Liver (tissue), 9 donors: ENCODE data around the gene UBE2L5. TPM values are rescaled to one million over a fixed set of nuclear protein-coding genes. Genes with fewer than 3 reads are reported as not detected.
A peak's percentile ranks its signal among the peaks of the same experiment; 100 is the strongest.

ENCODE experiments used
- DNase-seq: peaks from one replicate; pipeline ENCODE4 v3.0.0-alpha.2; 2017; ENCODE audit warnings: low spot score
- H3K27ac ChIP-seq, 2 donors: one replicate each; pipeline ENCODE4 v1.7.0; 2013; ENCODE audit warnings: inconsistent platforms in 2 of 2, low read length in 2 of 2, control low read depth in 1 of 2, low read depth in 1 of 2, mild to moderate bottlenecking in 1 of 2
- H3K27me3 ChIP-seq, 4 donors: one replicate each; pipeline versions ENCODE4 v1.6.1 to v1.7.0; 2013; ENCODE audit warnings: low read length in 3 of 4, inconsistent platforms in 1 of 4, mild to moderate bottlenecking in 1 of 4, moderate library complexity in 1 of 4; ENCODE audit not compliant: control insufficient read depth in 4 of 4, insufficient read depth in 4 of 4
- H3K36me3 ChIP-seq, 4 donors: one replicate each; pipeline versions ENCODE4 v1.6.1 to v1.7.0; 2013; ENCODE audit warnings: low read length in 3 of 4, mild to moderate bottlenecking in 3 of 4, low read depth in 1 of 4, moderate library complexity in 1 of 4; ENCODE audit not compliant: control insufficient read depth in 4 of 4, insufficient read depth in 3 of 4
- H3K4me1 ChIP-seq, 4 donors: one replicate each; pipeline versions ENCODE4 v1.6.1 to v1.7.0; 2013; ENCODE audit warnings: low read length in 3 of 4, mild to moderate bottlenecking in 3 of 4, moderate library complexity in 1 of 4; ENCODE audit not compliant: control insufficient read depth in 4 of 4, insufficient read depth in 4 of 4
- H3K4me3 ChIP-seq, 3 donors: one replicate each; pipeline versions ENCODE4 v1.6.1 to v1.7.0; 2013; ENCODE audit warnings: low read length in 3 of 3, control low read depth in 1 of 3, low read depth in 1 of 3, mild to moderate bottlenecking in 1 of 3
- H3K9ac ChIP-seq, 2 donors: one replicate each; pipeline ENCODE4 v1.7.0; 2013; ENCODE audit warnings: low read length in 2 of 2, mild to moderate bottlenecking in 2 of 2, moderate library complexity in 2 of 2, control low read depth in 1 of 2, low read depth in 1 of 2
- H3K9me3 ChIP-seq, 4 donors: one replicate each; pipeline versions ENCODE4 v1.6.1 to v1.7.0; 2013; ENCODE audit warnings: low read length in 3 of 4; ENCODE audit not compliant: control insufficient read depth in 4 of 4
- EGR1 ChIP-seq, 2 donors: IDR thresholded peaks; 2 replicates each; pipeline ENCODE4 v1.6.1; 2016 to 2018; ENCODE audit warnings: antibody characterized with exemption in 2 of 2, low read depth in 2 of 2
- FOXA1 ChIP-seq: IDR thresholded peaks from 2 replicates; pipeline ENCODE4 v1.6.1; 2016; ENCODE audit warnings: antibody characterized with exemption
- FOXA2 ChIP-seq: IDR thresholded peaks from 2 replicates; pipeline ENCODE4 v1.6.1; 2016; ENCODE audit warnings: antibody characterized with exemption
- GABPA ChIP-seq, 2 donors: IDR thresholded peaks in 1 of 2; conservative IDR thresholded peaks in 1 of 2; 2 replicates each; pipeline ENCODE4 v1.6.1; 2016; ENCODE audit warnings: antibody characterized with exemption in 2 of 2, mild to moderate bottlenecking in 1 of 2, moderate library complexity in 1 of 2
- HNF4A ChIP-seq, 2 donors: conservative IDR thresholded peaks; 2 replicates each; pipeline ENCODE4 v1.6.1; 2016; ENCODE audit warnings: antibody characterized with exemption in 2 of 2, mild to moderate bottlenecking in 2 of 2
- HNF4G ChIP-seq: IDR thresholded peaks from 2 replicates; pipeline ENCODE4 v1.6.1; 2016; ENCODE audit warnings: antibody characterized with exemption
- JUND ChIP-seq, 2 donors: IDR thresholded peaks; 2 replicates each; pipeline ENCODE4 v1.6.1; 2016; ENCODE audit warnings: antibody characterized with exemption in 2 of 2
- NR2F2 ChIP-seq: IDR thresholded peaks from 2 replicates; pipeline ENCODE4 v1.6.1; 2016; ENCODE audit warnings: antibody characterized with exemption
- RAD21 ChIP-seq, 2 donors: IDR thresholded peaks; 2 replicates each; pipeline ENCODE4 v1.6.1; 2016; ENCODE audit warnings: antibody characterized with exemption in 2 of 2, mild to moderate bottlenecking in 2 of 2
- RXRA ChIP-seq, 2 donors: IDR thresholded peaks; 2 replicates each; pipeline ENCODE4 v1.6.1; 2017 to 2018; ENCODE audit warnings: antibody characterized with exemption in 2 of 2, mild to moderate bottlenecking in 1 of 2
- SP1 ChIP-seq: IDR thresholded peaks from 2 replicates; pipeline ENCODE4 v1.6.1; 2018; ENCODE audit warnings: antibody characterized with exemption, mild to moderate bottlenecking
- TAF1 ChIP-seq: conservative IDR thresholded peaks from 2 replicates; pipeline ENCODE4 v1.6.1; 2016; ENCODE audit warnings: antibody characterized with exemption, mild to moderate bottlenecking
- YY1 ChIP-seq: IDR thresholded peaks from 2 replicates; pipeline ENCODE4 v1.6.1; 2016; ENCODE audit warnings: antibody characterized with exemption, mild to moderate bottlenecking
- WGBS: extraction: QIAGEN DNeasy Blood & Tissue Kit; methylation state at CpG from one replicate; pipeline ENCODE4 v1.1.7; 2013; 5-methylcytosine and 5-hydroxymethylcytosine counted together
- polyA plus RNA-seq, 2 donors: library from polyadenylated mRNA; stranded (reverse) in 1 of 2; unstranded in 1 of 2; fragments of 200-250 nt in 1 of 2; fragments of >200 nt in 1 of 2; fragmentation: Nextera tagmentation in 1 of 2; extraction: Ambion mirVana in 1 of 2; gene quantifications; one replicate each; pipeline versions ENCODE4 v1.2.1 to v1.2.3, GENCODE V29; 2013 to 2015
- total RNA-seq, 2 donors: library from RNA; depleted of rRNA; stranded (reverse); fragments of >200 nt; gene quantifications; one replicate each; pipeline ENCODE4 v1.2.3, GENCODE V29; 2014
- TF ChIP-seq, protein P1 (sequence below): fragments of 150-350 bp; IDR thresholded peaks from 2 replicates; pipeline ENCODE4 v1.5.1; 2017; ENCODE audit warnings: improper control_type of control experiment, low read depth, low read length; ENCODE audit not compliant: missing input control
- TF ChIP-seq, protein P2 (sequence below): IDR thresholded peaks from 2 replicates; pipeline ENCODE4 v1.6.1; 2016; ENCODE audit warnings: antibody characterized with exemption, mild to moderate bottlenecking
- TF ChIP-seq, protein P3 (sequence below): IDR thresholded peaks from 2 replicates; pipeline ENCODE4 v1.6.1; 2016; ENCODE audit warnings: antibody characterized with exemption
- TF ChIP-seq, protein P4 (sequence below): IDR thresholded peaks from 2 replicates; pipeline ENCODE4 v1.6.1; 2016; ENCODE audit warnings: antibody characterized with exemption
- TF ChIP-seq, protein P5 (sequence below): IDR thresholded peaks from 2 replicates; pipeline ENCODE4 v1.6.1; 2016; ENCODE audit warnings: antibody characterized with exemption
- donor health status: healthy.
- donor health status: healthy.
- donor health status: healthy.
- donor health status: healthy.
- donor health status: healthy.

The UBE2L5 gene
- total and polyA plus RNA-seq, 4 donors: 0.10 TPM; not detected in 3

DNA sequence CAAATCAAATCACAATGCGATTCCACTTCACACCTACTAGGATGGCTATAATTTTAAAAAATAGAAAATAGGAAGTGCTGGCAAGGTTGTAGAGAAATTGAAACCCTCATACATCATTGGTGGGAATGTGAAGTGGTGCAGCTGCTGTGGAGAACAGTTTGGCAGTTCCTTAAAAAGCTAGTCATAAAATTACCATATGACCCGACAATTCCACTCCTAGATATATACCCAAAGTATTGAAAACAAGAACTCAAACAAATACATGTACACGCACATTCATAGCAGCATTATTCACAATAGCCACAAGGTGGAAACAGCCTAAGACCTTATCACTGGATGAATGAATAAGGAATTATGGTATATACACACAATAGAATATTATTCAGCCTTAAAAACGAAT lies 31.4 kb downstream of the UBE2L5 start:
- Histone ChIP-seq H3K9me3 (no peaks in the 10 kb centered on the region), H3K36me3 (no peaks in the 10 kb centered on the region), H3K4me1 (no peaks in the 10 kb centered on the region), H3K9ac (no peak overlapping the region), H3K4me3 (no peak overlapping the region), H3K27me3 (no peaks in the 10 kb centered on the region), H3K27ac (no peak overlapping the region)
- 86% methylated on average over 4 of the region's 4 CpGs for WGBS
- TF ChIP-seq TAF1 (no peak), RAD21 (IDR thresholded peaks at IDR 0.05) (peak in 1 of 2 donors; percentile 48)
- TF ChIP-seq, protein P1, sequence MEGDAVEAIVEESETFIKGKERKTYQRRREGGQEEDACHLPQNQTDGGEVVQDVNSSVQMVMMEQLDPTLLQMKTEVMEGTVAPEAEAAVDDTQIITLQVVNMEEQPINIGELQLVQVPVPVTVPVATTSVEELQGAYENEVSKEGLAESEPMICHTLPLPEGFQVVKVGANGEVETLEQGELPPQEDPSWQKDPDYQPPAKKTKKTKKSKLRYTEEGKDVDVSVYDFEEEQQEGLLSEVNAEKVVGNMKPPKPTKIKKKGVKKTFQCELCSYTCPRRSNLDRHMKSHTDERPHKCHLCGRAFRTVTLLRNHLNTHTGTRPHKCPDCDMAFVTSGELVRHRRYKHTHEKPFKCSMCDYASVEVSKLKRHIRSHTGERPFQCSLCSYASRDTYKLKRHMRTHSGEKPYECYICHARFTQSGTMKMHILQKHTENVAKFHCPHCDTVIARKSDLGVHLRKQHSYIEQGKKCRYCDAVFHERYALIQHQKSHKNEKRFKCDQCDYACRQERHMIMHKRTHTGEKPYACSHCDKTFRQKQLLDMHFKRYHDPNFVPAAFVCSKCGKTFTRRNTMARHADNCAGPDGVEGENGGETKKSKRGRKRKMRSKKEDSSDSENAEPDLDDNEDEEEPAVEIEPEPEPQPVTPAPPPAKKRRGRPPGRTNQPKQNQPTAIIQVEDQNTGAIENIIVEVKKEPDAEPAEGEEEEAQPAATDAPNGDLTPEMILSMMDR: peak; percentile 13
- DNase-seq: no peak

DNA sequence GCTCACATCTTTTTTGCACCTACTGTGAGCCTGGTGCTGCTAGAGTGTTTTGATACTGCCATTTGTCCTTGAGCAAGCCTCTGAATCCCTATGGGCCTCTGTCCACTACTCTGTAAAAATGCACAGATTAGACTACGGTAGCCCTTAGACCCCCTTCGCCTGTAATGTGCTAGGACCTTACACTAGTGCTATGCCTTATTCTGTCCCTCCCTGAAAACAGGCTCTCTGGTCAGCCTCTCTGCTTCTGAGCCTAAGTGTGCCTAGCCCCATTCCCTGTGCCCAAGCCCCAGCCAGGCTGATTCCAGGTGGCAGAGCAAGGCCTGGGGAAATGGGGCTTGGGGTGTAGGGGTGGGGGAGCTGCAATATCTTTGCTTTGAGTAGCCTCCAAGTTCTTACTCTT lies 32.7 kb downstream of the UBE2L5 start:
- H3K4me3 ChIP-seq: no peak overlapping the region
- H3K27me3 ChIP-seq: no peaks in the 10 kb centered on the region
- peaks cover 0 to 3% (median 2%) of the 10 kb centered on the region in 4 donors for H3K4me1 ChIP-seq
- no peak for TF ChIP-seq HNF4A (conservative IDR thresholded peaks at IDR 0.05)
- no peak for TF ChIP-seq RXRA (IDR thresholded peaks at IDR 0.05)
- no peak for TF ChIP-seq YY1
- TF ChIP-seq JUND (IDR thresholded peaks at IDR 0.05): no peak
- TF ChIP-seq, protein P2, sequence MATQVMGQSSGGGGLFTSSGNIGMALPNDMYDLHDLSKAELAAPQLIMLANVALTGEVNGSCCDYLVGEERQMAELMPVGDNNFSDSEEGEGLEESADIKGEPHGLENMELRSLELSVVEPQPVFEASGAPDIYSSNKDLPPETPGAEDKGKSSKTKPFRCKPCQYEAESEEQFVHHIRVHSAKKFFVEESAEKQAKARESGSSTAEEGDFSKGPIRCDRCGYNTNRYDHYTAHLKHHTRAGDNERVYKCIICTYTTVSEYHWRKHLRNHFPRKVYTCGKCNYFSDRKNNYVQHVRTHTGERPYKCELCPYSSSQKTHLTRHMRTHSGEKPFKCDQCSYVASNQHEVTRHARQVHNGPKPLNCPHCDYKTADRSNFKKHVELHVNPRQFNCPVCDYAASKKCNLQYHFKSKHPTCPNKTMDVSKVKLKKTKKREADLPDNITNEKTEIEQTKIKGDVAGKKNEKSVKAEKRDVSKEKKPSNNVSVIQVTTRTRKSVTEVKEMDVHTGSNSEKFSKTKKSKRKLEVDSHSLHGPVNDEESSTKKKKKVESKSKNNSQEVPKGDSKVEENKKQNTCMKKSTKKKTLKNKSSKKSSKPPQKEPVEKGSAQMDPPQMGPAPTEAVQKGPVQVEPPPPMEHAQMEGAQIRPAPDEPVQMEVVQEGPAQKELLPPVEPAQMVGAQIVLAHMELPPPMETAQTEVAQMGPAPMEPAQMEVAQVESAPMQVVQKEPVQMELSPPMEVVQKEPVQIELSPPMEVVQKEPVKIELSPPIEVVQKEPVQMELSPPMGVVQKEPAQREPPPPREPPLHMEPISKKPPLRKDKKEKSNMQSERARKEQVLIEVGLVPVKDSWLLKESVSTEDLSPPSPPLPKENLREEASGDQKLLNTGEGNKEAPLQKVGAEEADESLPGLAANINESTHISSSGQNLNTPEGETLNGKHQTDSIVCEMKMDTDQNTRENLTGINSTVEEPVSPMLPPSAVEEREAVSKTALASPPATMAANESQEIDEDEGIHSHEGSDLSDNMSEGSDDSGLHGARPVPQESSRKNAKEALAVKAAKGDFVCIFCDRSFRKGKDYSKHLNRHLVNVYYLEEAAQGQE: no peak
- TF ChIP-seq, protein P1: no peak
- TF ChIP-seq SP1: no peak
- no peak for TF ChIP-seq FOXA1
- TF ChIP-seq NR2F2: no peak
- TF ChIP-seq, protein P3, sequence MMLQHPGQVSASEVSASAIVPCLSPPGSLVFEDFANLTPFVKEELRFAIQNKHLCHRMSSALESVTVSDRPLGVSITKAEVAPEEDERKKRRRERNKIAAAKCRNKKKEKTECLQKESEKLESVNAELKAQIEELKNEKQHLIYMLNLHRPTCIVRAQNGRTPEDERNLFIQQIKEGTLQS: no peak
- TF ChIP-seq HNF4G: no peak
- TF ChIP-seq RAD21 (IDR thresholded peaks at IDR 0.05): no peak
- TF ChIP-seq EGR1 (IDR thresholded peaks at IDR 0.05; ENCODE audit: low read depth in 2 of 2): no peak
- TF ChIP-seq, protein P4, sequence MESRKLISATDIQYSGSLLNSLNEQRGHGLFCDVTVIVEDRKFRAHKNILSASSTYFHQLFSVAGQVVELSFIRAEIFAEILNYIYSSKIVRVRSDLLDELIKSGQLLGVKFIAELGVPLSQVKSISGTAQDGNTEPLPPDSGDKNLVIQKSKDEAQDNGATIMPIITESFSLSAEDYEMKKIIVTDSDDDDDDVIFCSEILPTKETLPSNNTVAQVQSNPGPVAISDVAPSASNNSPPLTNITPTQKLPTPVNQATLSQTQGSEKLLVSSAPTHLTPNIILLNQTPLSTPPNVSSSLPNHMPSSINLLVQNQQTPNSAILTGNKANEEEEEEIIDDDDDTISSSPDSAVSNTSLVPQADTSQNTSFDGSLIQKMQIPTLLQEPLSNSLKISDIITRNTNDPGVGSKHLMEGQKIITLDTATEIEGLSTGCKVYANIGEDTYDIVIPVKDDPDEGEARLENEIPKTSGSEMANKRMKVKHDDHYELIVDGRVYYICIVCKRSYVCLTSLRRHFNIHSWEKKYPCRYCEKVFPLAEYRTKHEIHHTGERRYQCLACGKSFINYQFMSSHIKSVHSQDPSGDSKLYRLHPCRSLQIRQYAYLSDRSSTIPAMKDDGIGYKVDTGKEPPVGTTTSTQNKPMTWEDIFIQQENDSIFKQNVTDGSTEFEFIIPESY: no peak
- no peak for TF ChIP-seq GABPA (IDR thresholded peaks at IDR 0.05 in 1 of 2, conservative IDR thresholded peaks at IDR 0.05 in 1 of 2)
- no peak for TF ChIP-seq TAF1
- no peak for TF ChIP-seq FOXA2
- TF ChIP-seq, protein P5, sequence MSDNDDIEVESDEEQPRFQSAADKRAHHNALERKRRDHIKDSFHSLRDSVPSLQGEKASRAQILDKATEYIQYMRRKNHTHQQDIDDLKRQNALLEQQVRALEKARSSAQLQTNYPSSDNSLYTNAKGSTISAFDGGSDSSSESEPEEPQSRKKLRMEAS: no peak
- H3K27ac ChIP-seq: no peak overlapping the region
- DNase-seq: no peak
- no peaks in the 10 kb centered on the region for H3K36me3 ChIP-seq
- H3K9me3 ChIP-seq: no peaks in the 10 kb centered on the region
- no peak overlapping the region for H3K9ac ChIP-seq
- 95% methylated on average over 2 of the region's 2 CpGs for WGBS
